Smooth muscle cell (in vitro differentiated cells): Measurements from ENCODE around the gene NMD3. TPM values are rescaled to one million over a fixed set of nuclear protein-coding genes. Genes with fewer than 3 reads are reported as not detected.

ENCODE experiments used
- DNase-seq: peaks from one replicate; lab custom pipeline; 2025; ENCODE audit not compliant: unreplicated experiment; lab: John Stamatoyannopoulos, UW
- H2AFZ ChIP-seq: fragments of 200-600 bp; sonication (generic); 2 replicates; pipeline ENCODE4 v1.6.0; 2016; ENCODE audit warnings: antibody characterized with exemption, low read depth, mild to moderate bottlenecking
- H3F3A ChIP-seq: fragments of 200-600 bp; sonication (generic); 2 replicates; pipeline ENCODE4 v1.6.0; 2017; ENCODE audit warnings: antibody characterized with exemption, low read depth
- H3K27ac ChIP-seq: fragments of 200-600 bp; sonication (generic); 2 replicates; pipeline ENCODE4 v1.5.1; 2016; ENCODE audit warnings: low read depth, mild to moderate bottlenecking
- H3K27me3 ChIP-seq: fragments of 200-600 bp; sonication (generic); 2 replicates; pipeline ENCODE4 v1.6.1; 2016; ENCODE audit warnings: low read depth, mild to moderate bottlenecking
- H3K36me3 ChIP-seq: fragments of 200-600 bp; sonication (generic); 2 replicates; pipeline ENCODE4 v1.5.1; 2016; ENCODE audit warnings: low read depth
- H3K4me1 ChIP-seq: fragments of 200-600 bp; sonication (generic); 2 replicates; pipeline ENCODE4 v1.5.1; 2016; ENCODE audit warnings: low read depth
- H3K4me2 ChIP-seq: fragments of 200-600 bp; sonication (generic); 2 replicates; pipeline ENCODE4 v1.6.0; 2016; ENCODE audit warnings: mild to moderate bottlenecking
- H3K4me3 ChIP-seq: fragments of 200-600 bp; sonication (generic); 2 replicates; pipeline ENCODE4 v1.5.1; 2016; ENCODE audit warnings: mild to moderate bottlenecking
- H3K79me2 ChIP-seq: fragments of 200-600 bp; sonication (generic); 2 replicates; pipeline ENCODE4 v1.6.0; 2016; ENCODE audit warnings: low read depth, mild to moderate bottlenecking
- H3K9ac ChIP-seq: fragments of 200-600 bp; sonication (generic); 2 replicates; pipeline ENCODE4 v1.6.0; 2016; ENCODE audit warnings: low read depth
- H3K9me3 ChIP-seq: fragments of 200-600 bp; sonication (generic); replicated peaks from 2 replicates; pipeline ENCODE4 v1.5.1; 2016; ENCODE audit warnings: low read depth
- H4K20me1 ChIP-seq: fragments of 200-600 bp; sonication (generic); 2 replicates; pipeline ENCODE4 v1.6.0; 2016; ENCODE audit warnings: low read depth
- WGBS: methylation state at CpG from one replicate; pipeline ENCODE4 v1.1.7; 2016; ENCODE audit warnings: low lambda C conversion rate; 5-methylcytosine and 5-hydroxymethylcytosine counted together
- polyA plus RNA-seq: library from polyadenylated mRNA; unstranded; fragments of >200 nt; fragmentation: Nextera tagmentation; extraction: Ambion mirVana; gene quantifications from 2 replicates; pipeline ENCODE4 v1.2.1, GENCODE V29; 2016
- total RNA-seq: library from RNA; depleted of rRNA; stranded (reverse); fragments of >200 nt; gene quantifications from 2 replicates; pipeline ENCODE4 v1.2.3, GENCODE V29; 2014
- TF ChIP-seq, protein P1 (sequence below): fragments of 200-600 bp; sonication (generic); IDR thresholded peaks from 2 replicates; pipeline ENCODE4 v1.5.1; 2017; ENCODE audit warnings: borderline replicate concordance, mild to moderate bottlenecking, antibody characterized with exemption; ENCODE audit not compliant: insufficient read depth, poor library complexity, severe bottlenecking

The NMD3 gene
- total and polyA plus RNA-seq, 2 experiments from 2014 or later = 40.2 to 70.1 TPM

DNA sequence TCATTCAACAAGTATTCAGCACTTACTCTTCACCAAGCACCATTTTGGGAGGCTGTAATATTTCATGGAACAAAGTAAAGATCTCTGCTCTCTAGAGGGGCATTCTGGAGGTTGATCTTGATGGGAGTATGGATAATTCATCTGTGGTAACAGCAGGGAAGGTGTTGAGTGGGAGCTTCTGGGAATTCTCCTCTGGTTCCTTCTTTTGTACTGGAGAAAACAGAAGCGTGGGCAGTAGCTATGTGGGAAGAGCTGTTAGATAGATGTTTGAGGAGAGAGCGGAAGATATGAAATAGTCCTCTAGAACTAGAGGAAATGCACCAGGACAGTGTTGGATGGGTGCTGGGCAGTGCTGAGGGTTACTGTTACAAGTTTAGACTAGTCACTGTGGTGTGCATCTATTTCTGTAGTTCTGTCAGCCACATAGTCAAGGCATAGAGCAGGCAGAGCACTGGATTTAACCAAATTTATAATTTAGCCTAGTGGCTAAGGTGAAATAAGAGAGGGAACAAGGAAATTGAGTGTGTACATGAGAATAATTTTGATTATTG, 9.6 kb downstream of the NMD3 start:
- no peak for DNase-seq
- Histone ChIP-seq H3K27me3 (no peaks in the 10 kb centered on the region), H3K9me3 (no peaks in the 10 kb centered on the region), H3K9ac (no peak overlapping the region), H2AFZ (no peak overlapping the region), H3K4me1 (no peaks in the 10 kb centered on the region), H3K4me3 (no peak overlapping the region), H3K4me2 (no peak overlapping the region), H4K20me1 (peaks cover 89% of the 10 kb centered on the region), H3K27ac (no peak overlapping the region), H3K79me2 (peaks cover 65% of the 10 kb centered on the region), H3K36me3 (peaks cover 26% of the 10 kb centered on the region), H3F3A (no peaks in the 10 kb centered on the region)
- WGBS = 98% methylated on average over 2 of the region's 2 CpGs
- TF ChIP-seq, protein P1, sequence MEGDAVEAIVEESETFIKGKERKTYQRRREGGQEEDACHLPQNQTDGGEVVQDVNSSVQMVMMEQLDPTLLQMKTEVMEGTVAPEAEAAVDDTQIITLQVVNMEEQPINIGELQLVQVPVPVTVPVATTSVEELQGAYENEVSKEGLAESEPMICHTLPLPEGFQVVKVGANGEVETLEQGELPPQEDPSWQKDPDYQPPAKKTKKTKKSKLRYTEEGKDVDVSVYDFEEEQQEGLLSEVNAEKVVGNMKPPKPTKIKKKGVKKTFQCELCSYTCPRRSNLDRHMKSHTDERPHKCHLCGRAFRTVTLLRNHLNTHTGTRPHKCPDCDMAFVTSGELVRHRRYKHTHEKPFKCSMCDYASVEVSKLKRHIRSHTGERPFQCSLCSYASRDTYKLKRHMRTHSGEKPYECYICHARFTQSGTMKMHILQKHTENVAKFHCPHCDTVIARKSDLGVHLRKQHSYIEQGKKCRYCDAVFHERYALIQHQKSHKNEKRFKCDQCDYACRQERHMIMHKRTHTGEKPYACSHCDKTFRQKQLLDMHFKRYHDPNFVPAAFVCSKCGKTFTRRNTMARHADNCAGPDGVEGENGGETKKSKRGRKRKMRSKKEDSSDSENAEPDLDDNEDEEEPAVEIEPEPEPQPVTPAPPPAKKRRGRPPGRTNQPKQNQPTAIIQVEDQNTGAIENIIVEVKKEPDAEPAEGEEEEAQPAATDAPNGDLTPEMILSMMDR = no peak

DNA sequence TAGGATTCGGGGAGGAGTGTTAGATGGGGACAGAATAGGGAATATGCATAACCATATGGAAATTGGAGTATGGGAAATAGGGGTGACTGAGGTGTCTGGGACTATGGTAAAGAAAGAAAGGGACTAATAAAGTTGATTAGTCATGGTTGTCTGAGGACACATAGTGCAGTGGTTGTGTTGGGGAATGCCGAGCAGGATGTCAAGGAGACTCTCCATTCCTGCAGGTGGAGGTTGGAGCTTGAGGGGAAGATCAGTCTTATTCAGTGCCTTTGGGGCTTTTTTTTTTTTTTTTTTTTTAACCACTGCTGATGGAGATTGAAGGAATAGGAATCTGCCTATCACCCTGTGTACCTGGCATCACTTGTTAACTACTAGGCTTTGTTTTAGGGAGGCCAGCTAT, 10.8 kb downstream of the NMD3 start:
- Histone ChIP-seq H2AFZ (no peak overlapping the region), H3K4me3 (no peak overlapping the region), H3K4me2 (no peak overlapping the region), H3K79me2 (peaks cover 61% of the 10 kb centered on the region), H3K9me3 (no peaks in the 10 kb centered on the region), H3F3A (no peaks in the 10 kb centered on the region), H4K20me1 (peaks cover 89% of the 10 kb centered on the region), H3K27me3 (no peaks in the 10 kb centered on the region), H3K9ac (no peak overlapping the region), H3K27ac (no peak overlapping the region), H3K4me1 (no peaks in the 10 kb centered on the region), H3K36me3 (peaks cover 28% of the 10 kb centered on the region)
- 94% methylated on average over 2 of the region's 2 CpGs for WGBS
- DNase-seq = no peak
- TF ChIP-seq, protein P1 = no peak

DNA sequence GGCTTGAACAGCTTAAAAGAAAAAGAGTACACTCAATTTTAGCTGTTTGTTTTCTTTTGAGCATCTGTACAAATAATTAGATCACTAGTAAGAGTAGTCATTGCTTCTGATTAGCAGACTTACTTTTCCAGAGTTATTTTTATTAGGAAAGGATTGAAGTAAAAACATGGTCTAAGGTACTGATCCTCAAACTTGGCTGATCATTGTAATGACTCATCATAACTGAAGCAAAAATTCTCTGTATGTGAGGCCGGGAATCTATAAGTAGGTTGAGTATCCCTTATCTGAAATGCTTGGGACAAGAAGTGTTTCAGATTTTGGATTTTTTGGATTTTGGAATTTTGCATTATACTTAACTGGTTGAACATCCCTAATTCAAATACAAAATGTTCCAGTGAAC, 12.4 kb downstream of the NMD3 start:
- peaks cover 28% of the 10 kb centered on the region for H3K36me3 ChIP-seq
- H3K4me3 ChIP-seq = no peak overlapping the region
- no peak overlapping the region for H3K4me2 ChIP-seq
- no peaks in the 10 kb centered on the region for H3K27me3 ChIP-seq
- peaks cover 85% of the 10 kb centered on the region for H4K20me1 ChIP-seq
- no peaks in the 10 kb centered on the region for H3K4me1 ChIP-seq
- no peak for DNase-seq
- peaks cover 49% of the 10 kb centered on the region for H3K79me2 ChIP-seq
- no peak overlapping the region for H2AFZ ChIP-seq
- TF ChIP-seq, protein P1 = no peak
- no peak overlapping the region for H3K9ac ChIP-seq
- no peaks in the 10 kb centered on the region for H3K9me3 ChIP-seq
- no peak overlapping the region for H3K27ac ChIP-seq
- WGBS = 97% methylated on average over 1 of the region's 1 CpG
- no peaks in the 10 kb centered on the region for H3F3A ChIP-seq

DNA sequence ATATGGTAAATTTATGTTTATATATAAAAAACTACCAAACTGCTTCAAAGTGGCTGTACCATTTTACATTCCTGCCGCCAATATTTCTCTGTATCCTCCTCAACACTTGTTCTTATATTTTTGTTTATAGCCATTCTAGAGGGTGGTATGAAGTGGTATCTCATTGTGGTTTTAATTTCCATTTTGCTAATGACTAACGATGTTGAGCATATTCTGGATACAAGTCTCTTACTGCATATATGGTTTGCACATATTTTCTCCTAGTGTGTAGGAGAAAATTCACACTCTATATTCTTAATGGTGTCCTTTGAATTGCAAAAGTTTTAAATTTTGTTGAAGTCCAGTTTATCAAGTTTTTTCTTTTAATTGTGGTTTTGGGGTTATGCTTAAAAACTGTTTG, 15.1 kb downstream of the NMD3 start:
- H3K4me3 ChIP-seq = no peak overlapping the region
- H3K79me2 ChIP-seq = peaks cover 32% of the 10 kb centered on the region
- peaks cover 33% of the 10 kb centered on the region for H3K36me3 ChIP-seq

More for the DNA sequence above, 15.1 kb downstream of the NMD3 start:
- WGBS = 92% methylated on average over 2 of the region's 2 CpGs
- TF ChIP-seq, protein P1 = no peak
- Histone ChIP-seq H3K9me3 (no peaks in the 10 kb centered on the region), H2AFZ (no peak overlapping the region), H3F3A (no peaks in the 10 kb centered on the region), H3K4me2 (no peak overlapping the region), H3K4me1 (no peaks in the 10 kb centered on the region), H3K9ac (no peak overlapping the region), H3K27me3 (no peaks in the 10 kb centered on the region), H3K27ac (no peak overlapping the region), H4K20me1 (peaks cover 75% of the 10 kb centered on the region)
- no peak for DNase-seq
